HG03064 (cell line): ENCODE measurements around the gene BAX.

Source experiments
- ATAC-seq: cut with Tn5 transposase; IDR thresholded peaks from one replicate; pipeline ENCODE4 v1.9.1; 2021; ENCODE audit warnings: low read depth; ENCODE audit not compliant: unreplicated experiment

The BAX gene

GRCh38 chr19:48961673-48962028 lies 7.0 kb downstream of the BAX start:
- ATAC-seq = no peak

GRCh38 chr19:48962029-48962848 lies 7.6 kb downstream of the BAX start:
- ATAC-seq = peak; percentile 44

- no peak for ATAC-seq
Observed at GRCh38 chr19:48962849-48963165, 8.1 kb downstream of the BAX start.

- no peak for ATAC-seq
Observed at GRCh38 chr19:48963371-48964204, 8.9 kb downstream of the BAX start.

GRCh38 chr19:48964205-48965039 lies 9.7 kb downstream of the BAX start:
- no peak for ATAC-seq

GRCh38 chr19:48965040-48965805 lies 10.5 kb downstream of the BAX start, which contains the start of gene FTL:
FTL (plus strand) TSS chr19:48965309; CDS start chr19:48965508, 199 bp downstream.
- ATAC-seq = peak; percentile 31

- no peak for ATAC-seq
Observed at GRCh38 chr19:48965806-48966540, 11.3 kb downstream of the BAX start.

GRCh38 chr19:48966541-48967345 lies 12.1 kb downstream of the BAX start:
- no peak for ATAC-seq

- no peak for ATAC-seq
Observed at GRCh38 chr19:48967346-48968178, 12.9 kb downstream of the BAX start.

- no peak for ATAC-seq
Observed at GRCh38 chr19:48968179-48968661, 13.5 kb downstream of the BAX start.

- ATAC-seq = no peak
Observed at GRCh38 chr19:48968813-48969218, 14.1 kb downstream of the BAX start.

GRCh38 chr19:48969276-48970138 lies 14.8 kb downstream of the BAX start:
- ATAC-seq = no peak

- no peak for ATAC-seq
Observed at GRCh38 chr19:48970139-48970766, 15.6 kb downstream of the BAX start.

- ATAC-seq = no peak
Observed at GRCh38 chr19:48970923-48971395, 16.3 kb downstream of the BAX start.

GRCh38 chr19:48975947-48976847 lies 21.5 kb downstream of the BAX start:
- no peak for ATAC-seq
